WI38 (cell line): Measurements from ENCODE around the gene KCNK13.
"Not testable (repeated sequence)": the region's sequence is repeated elsewhere in the genome, so short reads cannot be mapped to it uniquely, and the experiment has no call there.

ENCODE experiments used
- H3K4me3 ChIP-seq: 2 replicates; pipeline ENCODE4 v1.5.1; 2011; ENCODE audit warnings: low read depth, mild to moderate bottlenecking, control low read depth, low read length
- TF ChIP-seq, protein P1 (sequence below): IDR thresholded peaks from 2 replicates; pipeline ENCODE4 v1.5.1; 2012; ENCODE audit warnings: low read depth, mild to moderate bottlenecking, control low read depth, low read length

KCNK13 gene

DNA sequence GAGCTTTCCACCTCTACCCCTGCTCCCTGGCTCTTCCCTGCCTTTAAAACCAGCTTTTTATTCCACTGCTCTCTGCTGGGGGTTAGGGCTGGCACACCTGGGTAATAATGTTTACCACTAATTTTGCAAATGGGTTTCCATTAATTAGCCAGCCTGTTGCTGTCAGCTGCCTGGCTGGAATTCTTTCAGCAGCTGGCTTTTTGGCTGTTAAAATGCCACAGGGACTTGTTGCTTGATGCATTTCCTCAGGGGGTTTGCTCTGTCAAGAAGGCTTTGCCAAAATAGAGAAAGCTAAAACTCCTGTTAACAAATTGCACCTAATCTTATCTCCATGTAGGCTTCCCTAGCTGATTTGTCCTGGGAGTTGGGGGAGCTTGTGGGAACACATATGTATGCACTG lies 142.7 kb downstream of the KCNK13 start:
- TF ChIP-seq, protein P1, sequence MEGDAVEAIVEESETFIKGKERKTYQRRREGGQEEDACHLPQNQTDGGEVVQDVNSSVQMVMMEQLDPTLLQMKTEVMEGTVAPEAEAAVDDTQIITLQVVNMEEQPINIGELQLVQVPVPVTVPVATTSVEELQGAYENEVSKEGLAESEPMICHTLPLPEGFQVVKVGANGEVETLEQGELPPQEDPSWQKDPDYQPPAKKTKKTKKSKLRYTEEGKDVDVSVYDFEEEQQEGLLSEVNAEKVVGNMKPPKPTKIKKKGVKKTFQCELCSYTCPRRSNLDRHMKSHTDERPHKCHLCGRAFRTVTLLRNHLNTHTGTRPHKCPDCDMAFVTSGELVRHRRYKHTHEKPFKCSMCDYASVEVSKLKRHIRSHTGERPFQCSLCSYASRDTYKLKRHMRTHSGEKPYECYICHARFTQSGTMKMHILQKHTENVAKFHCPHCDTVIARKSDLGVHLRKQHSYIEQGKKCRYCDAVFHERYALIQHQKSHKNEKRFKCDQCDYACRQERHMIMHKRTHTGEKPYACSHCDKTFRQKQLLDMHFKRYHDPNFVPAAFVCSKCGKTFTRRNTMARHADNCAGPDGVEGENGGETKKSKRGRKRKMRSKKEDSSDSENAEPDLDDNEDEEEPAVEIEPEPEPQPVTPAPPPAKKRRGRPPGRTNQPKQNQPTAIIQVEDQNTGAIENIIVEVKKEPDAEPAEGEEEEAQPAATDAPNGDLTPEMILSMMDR, result no peak
- no peak overlapping the region for H3K4me3 ChIP-seq

GRCh38 chr14:90213099-90213748 lies 151.4 kb downstream of the KCNK13 start:
- TF ChIP-seq, protein P1, result no peak
- H3K4me3 ChIP-seq, result no peak overlapping the region

DNA sequence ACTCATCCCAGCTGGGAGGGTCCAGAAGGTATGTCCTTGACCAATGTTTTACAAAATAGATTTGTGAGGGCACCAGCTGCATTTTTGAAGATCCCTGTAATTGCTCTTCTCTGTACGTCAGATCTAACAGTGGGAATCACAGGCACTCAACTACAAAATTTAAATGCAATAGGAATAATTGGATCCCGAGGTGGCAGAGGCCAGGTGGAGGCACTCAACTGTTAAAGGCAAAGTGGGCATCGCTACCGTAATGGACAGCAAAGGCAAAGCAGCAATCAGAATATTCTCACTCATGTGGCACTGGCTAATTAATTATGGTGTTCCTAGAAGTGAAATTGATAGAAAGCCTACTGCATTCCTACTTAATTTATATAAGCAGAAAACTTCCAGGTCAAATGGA lies 166.7 kb downstream of the KCNK13 start:
- H3K4me3 ChIP-seq, result no peak overlapping the region
- TF ChIP-seq, protein P1, result no peak

DNA sequence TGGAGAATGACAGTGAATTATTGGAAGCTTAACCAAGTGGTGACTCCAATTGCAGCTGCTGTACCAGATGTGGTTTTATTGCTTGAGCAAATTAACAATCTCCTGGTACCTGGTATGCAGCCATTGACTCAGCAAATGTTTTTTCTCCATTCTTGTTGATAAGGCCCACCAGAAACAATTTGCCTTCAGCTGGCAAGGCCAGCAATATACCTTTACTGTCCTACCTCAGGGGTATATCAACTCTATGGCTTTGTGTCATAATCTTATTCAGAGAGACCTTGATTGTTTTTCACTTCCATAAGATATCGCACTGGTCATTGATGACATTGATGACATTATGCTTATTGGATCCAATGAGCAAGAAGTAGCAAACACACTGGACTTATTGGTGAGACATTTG lies 168.1 kb downstream of the KCNK13 start:
- not testable (repeated sequence) for H3K4me3 ChIP-seq
